WERI-Rb-1 (cell line): ENCODE data around the gene HIPK2.
A peak's percentile ranks its signal among the peaks of the same experiment; 100 is the strongest.

Experiments
- DNase-seq: peaks from one replicate; pipeline ENCODE4 v3.0.0-alpha.2; 2020
- H3K27ac ChIP-seq: fragments of 250-450 bp; sonication (Bioruptor Pico); 2 replicates; pipeline ENCODE4 v1.5.1; 2020; ENCODE audit warnings: mild to moderate bottlenecking, moderate library complexity
- H3K27me3 ChIP-seq: fragments of 250-450 bp; sonication (Bioruptor Pico); 2 replicates; pipeline ENCODE4 v1.5.1; 2021; ENCODE audit warnings: mild to moderate bottlenecking, low read depth, moderate library complexity; ENCODE audit not compliant: insufficient read depth, severe bottlenecking
- H3K36me3 ChIP-seq: fragments of 250-450 bp; sonication (Bioruptor Pico); 2 replicates; pipeline ENCODE4 v1.5.1; 2020; ENCODE audit warnings: mild to moderate bottlenecking, moderate library complexity
- H3K4me3 ChIP-seq: 2 replicates; pipeline ENCODE4 v1.5.1; 2011; ENCODE audit warnings: low read depth, mild to moderate bottlenecking, control low read depth, low read length
- H3K9me3 ChIP-seq: fragments of 250-450 bp; sonication (Bioruptor Pico); 2 replicates; pipeline ENCODE4 v1.5.1; 2021; ENCODE audit warnings: mild to moderate bottlenecking, moderate library complexity; ENCODE audit not compliant: severe bottlenecking
- TF ChIP-seq, protein P1 (sequence below): IDR thresholded peaks from 2 replicates; pipeline ENCODE4 v1.5.1; 2011; ENCODE audit warnings: low read depth, mild to moderate bottlenecking, control low read depth, inconsistent platforms, low read length

HIPK2 gene

DNA sequence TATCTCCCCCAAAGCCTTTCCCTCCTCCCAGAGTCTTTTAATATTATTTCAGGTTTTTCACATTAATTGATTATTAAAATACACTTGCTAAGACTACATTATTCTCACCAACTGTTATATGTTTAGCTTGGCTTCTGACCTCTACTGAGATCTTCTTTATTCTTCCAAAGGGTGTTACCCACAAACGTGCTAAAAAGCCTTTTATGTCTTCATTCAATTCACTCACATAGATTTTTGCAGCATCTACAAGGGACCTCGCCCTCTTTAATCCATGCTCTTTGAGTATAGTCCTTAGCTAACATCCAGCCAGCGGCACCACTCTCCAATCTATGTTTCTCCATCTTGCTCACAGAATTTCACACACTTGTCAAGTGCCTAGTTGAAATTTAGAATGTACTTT, 115.9 kb downstream of the HIPK2 start:
- peaks cover 18% of the 10 kb centered on the region for H3K36me3 ChIP-seq
- H3K27ac ChIP-seq = no peak overlapping the region
- TF ChIP-seq, protein P1, sequence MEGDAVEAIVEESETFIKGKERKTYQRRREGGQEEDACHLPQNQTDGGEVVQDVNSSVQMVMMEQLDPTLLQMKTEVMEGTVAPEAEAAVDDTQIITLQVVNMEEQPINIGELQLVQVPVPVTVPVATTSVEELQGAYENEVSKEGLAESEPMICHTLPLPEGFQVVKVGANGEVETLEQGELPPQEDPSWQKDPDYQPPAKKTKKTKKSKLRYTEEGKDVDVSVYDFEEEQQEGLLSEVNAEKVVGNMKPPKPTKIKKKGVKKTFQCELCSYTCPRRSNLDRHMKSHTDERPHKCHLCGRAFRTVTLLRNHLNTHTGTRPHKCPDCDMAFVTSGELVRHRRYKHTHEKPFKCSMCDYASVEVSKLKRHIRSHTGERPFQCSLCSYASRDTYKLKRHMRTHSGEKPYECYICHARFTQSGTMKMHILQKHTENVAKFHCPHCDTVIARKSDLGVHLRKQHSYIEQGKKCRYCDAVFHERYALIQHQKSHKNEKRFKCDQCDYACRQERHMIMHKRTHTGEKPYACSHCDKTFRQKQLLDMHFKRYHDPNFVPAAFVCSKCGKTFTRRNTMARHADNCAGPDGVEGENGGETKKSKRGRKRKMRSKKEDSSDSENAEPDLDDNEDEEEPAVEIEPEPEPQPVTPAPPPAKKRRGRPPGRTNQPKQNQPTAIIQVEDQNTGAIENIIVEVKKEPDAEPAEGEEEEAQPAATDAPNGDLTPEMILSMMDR = no peak
- no peaks in the 10 kb centered on the region for H3K27me3 ChIP-seq
- no peaks in the 10 kb centered on the region for H3K9me3 ChIP-seq
- no peak for DNase-seq
- H3K4me3 ChIP-seq = no peak overlapping the region

DNA sequence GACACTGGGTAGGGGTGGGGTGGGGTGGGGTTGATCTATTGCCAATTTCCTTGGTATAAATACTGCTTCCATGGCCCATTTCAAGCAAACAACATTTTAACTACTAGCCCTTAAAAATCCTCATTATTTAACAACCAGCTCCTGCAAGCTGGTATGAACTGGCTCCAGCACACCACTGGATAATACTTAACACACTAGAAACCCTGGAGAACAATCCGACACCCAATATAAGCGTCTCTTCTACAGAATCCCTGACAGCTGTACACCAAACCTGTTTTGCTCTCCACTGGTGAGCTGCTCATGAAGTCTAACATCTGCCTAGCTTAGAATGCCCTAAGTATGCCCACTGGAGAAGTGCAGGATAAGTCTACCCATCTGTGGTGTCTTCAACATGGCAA, 116.8 kb downstream of the HIPK2 start:
- DNase-seq = no peak

GRCh38 chr7:139660317-139661042, 117.3 kb downstream of the HIPK2 start:
- H3K27me3 ChIP-seq = no peaks in the 10 kb centered on the region
- no peak overlapping the region for H3K27ac ChIP-seq
- H3K4me3 ChIP-seq = no peak overlapping the region
- H3K9me3 ChIP-seq = no peaks in the 10 kb centered on the region
- peak; percentile 29 for DNase-seq
- TF ChIP-seq, protein P1 = no peak
- H3K36me3 ChIP-seq = peaks cover 25% of the 10 kb centered on the region

More for the DNA sequence above, 116.8 kb downstream of the HIPK2 start:
- no peak overlapping the region for H3K27ac ChIP-seq
- no peak overlapping the region for H3K4me3 ChIP-seq
- H3K9me3 ChIP-seq = no peaks in the 10 kb centered on the region
- H3K27me3 ChIP-seq = no peaks in the 10 kb centered on the region
- H3K36me3 ChIP-seq = peaks cover 23% of the 10 kb centered on the region
- TF ChIP-seq, protein P1 = no peak

- Histone ChIP-seq H3K4me3 (no peak overlapping the region), H3K27me3 (no peaks in the 10 kb centered on the region), H3K36me3 (peaks cover 31% of the 10 kb centered on the region), H3K27ac (no peak overlapping the region), H3K9me3 (no peaks in the 10 kb centered on the region)
- TF ChIP-seq, protein P1 = no peak
- no peak for DNase-seq
Measured at GRCh38 chr7:139659922-139660316, 117.9 kb downstream of the HIPK2 start.

DNA sequence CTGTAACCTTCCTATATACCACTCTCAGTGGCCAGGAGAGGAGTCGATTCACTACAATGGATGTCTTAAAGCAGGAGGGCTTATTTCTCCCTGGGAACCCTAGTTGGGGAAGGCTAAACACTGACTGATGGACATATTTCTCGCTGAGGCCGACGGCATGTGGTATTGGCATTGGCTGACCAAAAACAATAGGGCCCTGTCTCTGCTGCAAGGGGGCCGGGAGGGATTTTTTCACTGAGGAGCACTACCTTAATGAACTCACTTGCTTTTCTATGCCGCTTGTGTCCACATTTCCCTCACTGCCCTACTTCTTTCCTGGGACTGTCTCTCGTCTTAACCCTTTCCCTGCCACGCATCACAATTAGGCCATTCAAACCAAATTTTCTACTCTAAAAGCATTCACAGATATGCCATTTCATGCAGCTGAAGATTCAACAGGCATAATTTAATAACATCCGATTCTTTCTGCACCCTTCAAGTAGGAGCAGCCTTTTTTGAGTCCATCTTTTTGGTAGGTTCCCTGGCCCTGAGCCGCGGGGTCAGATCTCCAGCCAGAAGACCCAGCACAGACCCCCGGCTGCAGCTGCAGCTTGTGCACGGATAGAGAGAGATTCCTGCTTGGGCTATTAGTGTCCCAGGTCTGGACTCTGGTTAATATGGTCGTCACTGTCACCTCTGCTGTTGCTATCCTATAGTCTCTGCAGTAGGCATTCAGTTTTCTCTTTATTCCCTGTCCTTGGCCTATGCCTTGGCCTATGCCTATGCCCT, 118.7 kb downstream of the HIPK2 start:
- TF ChIP-seq, protein P1 = no peak
- no peaks in the 10 kb centered on the region for H3K27me3 ChIP-seq
- no peak for DNase-seq
- H3K36me3 ChIP-seq = peaks cover 35% of the 10 kb centered on the region
- H3K4me3 ChIP-seq = no peak overlapping the region
- no peaks in the 10 kb centered on the region for H3K9me3 ChIP-seq
- no peak overlapping the region for H3K27ac ChIP-seq
